ENCODE data around the gene RFC4. TPM values are rescaled to one million over a fixed set of nuclear protein-coding genes. Genes with fewer than 3 reads are reported as not detected.
A peak's percentile ranks its signal among the peaks of the same experiment; 100 is the strongest.

Gene RFC4
- total and polyA plus RNA-seq, 9 of the 15 experiments (the other 6 are each of a cell fraction or from before 2014, with no cell fraction given), result 105 to 227 (median 180) TPM

- TF ChIP-seq, protein P1, sequence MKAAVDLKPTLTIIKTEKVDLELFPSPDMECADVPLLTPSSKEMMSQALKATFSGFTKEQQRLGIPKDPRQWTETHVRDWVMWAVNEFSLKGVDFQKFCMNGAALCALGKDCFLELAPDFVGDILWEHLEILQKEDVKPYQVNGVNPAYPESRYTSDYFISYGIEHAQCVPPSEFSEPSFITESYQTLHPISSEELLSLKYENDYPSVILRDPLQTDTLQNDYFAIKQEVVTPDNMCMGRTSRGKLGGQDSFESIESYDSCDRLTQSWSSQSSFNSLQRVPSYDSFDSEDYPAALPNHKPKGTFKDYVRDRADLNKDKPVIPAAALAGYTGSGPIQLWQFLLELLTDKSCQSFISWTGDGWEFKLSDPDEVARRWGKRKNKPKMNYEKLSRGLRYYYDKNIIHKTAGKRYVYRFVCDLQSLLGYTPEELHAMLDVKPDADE (conservative IDR thresholded peaks at IDR 0.05; ENCODE audit: control insufficient read depth, low read depth, low read length), result 0 out of 2 replicates have a peak, but pooled peaks have one; percentile 22
- TF ChIP-seq SNIP1 (IDR thresholded peaks at IDR 0.05; ENCODE audit: low read depth) (peak; percentile 94), CEBPG (CRISPR knock-in tag; IDR thresholded peaks at IDR 0.05) (peak; percentile 91), CEBPG (tag; conservative IDR thresholded peaks at IDR 0.05 in 1 of 2, IDR thresholded peaks at IDR 0.05 in 1 of 2) (peak; percentile 89 to 99), FIP1L1 (IDR thresholded peaks at IDR 0.05; ENCODE audit: low read depth, low read length, poor library complexity, severe bottlenecking) (peak; percentile 20), ATF6 (CRISPR knock-in tag; IDR thresholded peaks at IDR 0.05) (0 out of 2 replicates have a peak, but pooled peaks have one; percentile 59), ZKSCAN8 (CRISPR knock-in tag; IDR thresholded peaks at IDR 0.05) (no peak), ARID2 (IDR thresholded peaks at IDR 0.05) (no peak)
- TF ChIP-seq, protein P2, sequence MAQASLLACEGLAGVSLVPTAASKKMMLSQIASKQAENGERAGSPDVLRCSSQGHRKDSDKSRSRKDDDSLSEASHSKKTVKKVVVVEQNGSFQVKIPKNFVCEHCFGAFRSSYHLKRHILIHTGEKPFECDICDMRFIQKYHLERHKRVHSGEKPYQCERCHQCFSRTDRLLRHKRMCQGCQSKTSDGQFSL (CRISPR knock-in tag; IDR thresholded peaks at IDR 0.05), result peak; percentile 5; the same call in 1 of the 2 replicates
- TF ChIP-seq, protein P2 (tag; IDR thresholded peaks at IDR 0.05), result no peak
- TF ChIP-seq, protein P3, sequence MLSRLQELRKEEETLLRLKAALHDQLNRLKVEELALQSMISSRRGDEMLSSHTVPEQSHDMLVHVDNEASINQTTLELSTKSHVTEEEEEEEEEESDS (CRISPR knock-in tag; IDR thresholded peaks at IDR 0.05), result no peak
- TF ChIP-seq, protein P4, sequence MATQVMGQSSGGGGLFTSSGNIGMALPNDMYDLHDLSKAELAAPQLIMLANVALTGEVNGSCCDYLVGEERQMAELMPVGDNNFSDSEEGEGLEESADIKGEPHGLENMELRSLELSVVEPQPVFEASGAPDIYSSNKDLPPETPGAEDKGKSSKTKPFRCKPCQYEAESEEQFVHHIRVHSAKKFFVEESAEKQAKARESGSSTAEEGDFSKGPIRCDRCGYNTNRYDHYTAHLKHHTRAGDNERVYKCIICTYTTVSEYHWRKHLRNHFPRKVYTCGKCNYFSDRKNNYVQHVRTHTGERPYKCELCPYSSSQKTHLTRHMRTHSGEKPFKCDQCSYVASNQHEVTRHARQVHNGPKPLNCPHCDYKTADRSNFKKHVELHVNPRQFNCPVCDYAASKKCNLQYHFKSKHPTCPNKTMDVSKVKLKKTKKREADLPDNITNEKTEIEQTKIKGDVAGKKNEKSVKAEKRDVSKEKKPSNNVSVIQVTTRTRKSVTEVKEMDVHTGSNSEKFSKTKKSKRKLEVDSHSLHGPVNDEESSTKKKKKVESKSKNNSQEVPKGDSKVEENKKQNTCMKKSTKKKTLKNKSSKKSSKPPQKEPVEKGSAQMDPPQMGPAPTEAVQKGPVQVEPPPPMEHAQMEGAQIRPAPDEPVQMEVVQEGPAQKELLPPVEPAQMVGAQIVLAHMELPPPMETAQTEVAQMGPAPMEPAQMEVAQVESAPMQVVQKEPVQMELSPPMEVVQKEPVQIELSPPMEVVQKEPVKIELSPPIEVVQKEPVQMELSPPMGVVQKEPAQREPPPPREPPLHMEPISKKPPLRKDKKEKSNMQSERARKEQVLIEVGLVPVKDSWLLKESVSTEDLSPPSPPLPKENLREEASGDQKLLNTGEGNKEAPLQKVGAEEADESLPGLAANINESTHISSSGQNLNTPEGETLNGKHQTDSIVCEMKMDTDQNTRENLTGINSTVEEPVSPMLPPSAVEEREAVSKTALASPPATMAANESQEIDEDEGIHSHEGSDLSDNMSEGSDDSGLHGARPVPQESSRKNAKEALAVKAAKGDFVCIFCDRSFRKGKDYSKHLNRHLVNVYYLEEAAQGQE (IDR thresholded peaks at IDR 0.05; ENCODE audit: borderline replicate concordance), result peak; percentile 69
- TF ChIP-seq, protein P4 (CRISPR knock-in tag; IDR thresholded peaks at IDR 0.05; ENCODE audit: low read depth), result no peak
Observed at GRCh38 chr3:186826976-186827857, 20.9 kb upstream of the RFC4 start (continued).

Measured in K562 (cell line).